ENCODE results near the gene PABPC3. TPM values are rescaled to one million over a fixed set of nuclear protein-coding genes. Genes with fewer than 3 reads are reported as not detected.

PABPC3 gene
- total RNA-seq, 6 experiments from 2014 or later: 0.11 to 0.20 TPM; not detected in 4

- no peak for DNase-seq
- Histone ChIP-seq H3K9me3 (no peaks in the 10 kb centered on the region), H3K4me3 (no peak overlapping the region), H3K4me1 (no peaks in the 10 kb centered on the region), H3K27me3 (no peaks in the 10 kb centered on the region), H3K27ac (no peak overlapping the region), H3K36me3 (no peaks in the 10 kb centered on the region)
- WGBS (ENCODE audit: insufficient coverage, low coverage, low lambda C conversion rate, missing lambda C conversion rate): 42% methylated on average over 5 of the region's 5 CpGs
- ATAC-seq: no peak
- TF ChIP-seq POLR2A (IDR thresholded peaks at IDR 0.05) (no peak), CTCF (IDR thresholded peaks at IDR 0.05) (no peak)
- intact Hi-C loops (cut with DNase I): no loop called here
Measured at GRCh38 chr13:25132751-25133390, 36.9 kb downstream of the PABPC3 start.

GRCh38 chr13:25135896-25136295 lies 40.0 kb downstream of the PABPC3 start:
- Histone ChIP-seq H3K4me1 (no peaks in the 10 kb centered on the region), H3K27me3 (no peaks in the 10 kb centered on the region), H3K36me3 (no peaks in the 10 kb centered on the region), H3K4me3 (no peak overlapping the region), H3K9me3 (no peaks in the 10 kb centered on the region), H3K27ac (no peak overlapping the region)
- no peak for ATAC-seq
- intact Hi-C loops (cut with DNase I): no loop called here
- no peak for DNase-seq
- WGBS (ENCODE audit: insufficient coverage, low coverage, low lambda C conversion rate, missing lambda C conversion rate): 71% methylated on average over 4 of the region's 4 CpGs
- TF ChIP-seq CTCF (IDR thresholded peaks at IDR 0.05) (no peak), POLR2A (IDR thresholded peaks at IDR 0.05) (no peak)

GRCh38 chr13:25136880-25137787 lies 41.2 kb downstream of the PABPC3 start:
- H3K9me3 ChIP-seq: no peaks in the 10 kb centered on the region
- no peaks in the 10 kb centered on the region for H3K4me1 ChIP-seq
- no peak overlapping the region for H3K4me3 ChIP-seq
- no peak for TF ChIP-seq POLR2A (IDR thresholded peaks at IDR 0.05)
- no peak for TF ChIP-seq CTCF (IDR thresholded peaks at IDR 0.05)
- DNase-seq (no peak), ATAC-seq (no peak)
- intact Hi-C loops (cut with DNase I): no loop called here
- WGBS (ENCODE audit: insufficient coverage, low coverage, low lambda C conversion rate, missing lambda C conversion rate): 10% methylated on average over 15 of the region's 15 CpGs
- no peaks in the 10 kb centered on the region for H3K36me3 ChIP-seq
- H3K27me3 ChIP-seq: no peaks in the 10 kb centered on the region
- H3K27ac ChIP-seq: no peak overlapping the region

- Histone ChIP-seq H3K4me3 (no peak overlapping the region), H3K36me3 (no peaks in the 10 kb centered on the region), H3K9me3 (no peaks in the 10 kb centered on the region), H3K4me1 (no peaks in the 10 kb centered on the region), H3K27me3 (no peaks in the 10 kb centered on the region), H3K27ac (no peak overlapping the region)
- TF ChIP-seq CTCF (IDR thresholded peaks at IDR 0.05): no peak
- no peak for DNase-seq
- intact Hi-C loops (cut with DNase I): no loop called here
- 31% methylated on average over 3 of the region's 3 CpGs for WGBS (ENCODE audit: insufficient coverage, low coverage, low lambda C conversion rate, missing lambda C conversion rate)
- ATAC-seq: no peak
Measured at GRCh38 chr13:25137788-25138115, 41.8 kb downstream of the PABPC3 start.
